HCT116 (cell line): Measurements from ENCODE around the gene EMD. TPM values are rescaled to one million over a fixed set of nuclear protein-coding genes. Genes with fewer than 3 reads are reported as not detected.
"Not testable (repeated sequence)": the region's sequence is repeated elsewhere in the genome, so short reads cannot be mapped to it uniquely, and the experiment has no call there.

Source experiments
- ATAC-seq: fragments of 200-7000 bp; cut with Tn5 transposase; 2 replicates; pipeline ENCODE4 v1.9.1; 2020; ENCODE audit warnings: mild to moderate bottlenecking, moderate library complexity
- BruUV-seq: library from RNA; stranded (reverse); fragments of 400-500 nt; replicated peaks from 2 replicates; lab custom pipeline; 2021; lab: Mats Ljungman, UMichigan
- CTCF ChIA-PET: fragments of 300-600 bp; sonication (Branson Sonifier 250); formaldehyde crosslinking; loops from one replicate; lab custom pipeline; 2021; ENCODE audit warnings: antibody characterized with exemption; lab: Charles Lee
- POLR2A ChIA-PET: fragments of 300-600, 350-600 bp; sonication (Branson Sonifier 250); formaldehyde crosslinking; loops from one replicate; lab custom pipeline; 2021; ENCODE audit warnings: antibody characterized with exemption; lab: Charles Lee
- RAD21 ChIA-PET, 2 experiments: fragments of 300-600 bp; sonication (Branson Sonifier 250); formaldehyde crosslinking; loops; one replicate each; lab custom pipeline; 2023; ENCODE audit warnings: low total read pairs in 2 of 2; ENCODE audit not compliant: uncharacterized antibody in 2 of 2, unreplicated experiment in 2 of 2, low non-redundant PET in 1 of 2; lab: Charles Lee
- DNase-seq: peaks from one replicate; pipeline ENCODE4 v3.0.0-alpha.2; 2010; ENCODE audit warnings: low read depth, low spot score
- H2AFZ ChIP-seq: fragments of 200-600 bp; shearing (Covaris generic), sonication (generic); 2 replicates; pipeline ENCODE4 v1.6.1; 2017; ENCODE audit warnings: low read depth, mixed run types, mixed read lengths, antibody characterized with exemption, low read length; ENCODE audit not compliant: poor library complexity, severe bottlenecking
- H3K27ac ChIP-seq: 2 replicates; pipeline ENCODE4 v1.5.1; 2012; ENCODE audit warnings: low read depth, low read length
- H3K27me3 ChIP-seq: fragments of 200-600 bp; sonication (generic); 2 replicates; pipeline ENCODE4 v1.6.1; 2016; ENCODE audit warnings: mixed run types, low read length, mixed read lengths; ENCODE audit not compliant: insufficient read depth
- H3K36me3 ChIP-seq, 2 experiments: fragments of 200-500 bp in 1 of 2; fragments of 200-600 bp in 1 of 2; sonication (Bioruptor generic) in 1 of 2; sonication (generic) in 1 of 2; 2 replicates each; pipeline versions ENCODE4 v1.5.1 to v1.6.1; 2014 to 2016; ENCODE audit warnings: low read length in 2 of 2, inconsistent platforms in 1 of 2, mixed read lengths in 1 of 2, mixed run types in 1 of 2; ENCODE audit not compliant: insufficient read depth in 2 of 2, control insufficient read depth in 1 of 2
- H3K4me1 ChIP-seq, 2 experiments: fragments of 200-600 bp in 1 of 2; sonication (generic) in 1 of 2; 2 replicates each; pipeline versions ENCODE4 v1.5.1 to v1.6.1; 2012 to 2017; ENCODE audit warnings: low read length in 2 of 2, inconsistent platforms in 1 of 2, mild to moderate bottlenecking in 1 of 2, mixed read lengths in 1 of 2, mixed run types in 1 of 2, moderate library complexity in 1 of 2; ENCODE audit not compliant: insufficient read depth in 2 of 2, control insufficient read depth in 1 of 2
- H3K4me2 ChIP-seq: fragments of 200-600 bp; sonication (generic); 2 replicates; pipeline ENCODE4 v1.6.1; 2017; ENCODE audit warnings: mixed run types, low read length, mixed read lengths
- H3K4me3 ChIP-seq, 2 experiments: fragments of 200-600 bp in 1 of 2; sonication (generic) in 1 of 2; replicated peaks in 1 of 2; 2 replicates each; pipeline ENCODE4 v1.5.1; 2011 to 2016; ENCODE audit warnings: low read length in 2 of 2, control low read depth in 1 of 2, low read depth in 1 of 2, mild to moderate bottlenecking in 1 of 2, mixed read lengths in 1 of 2, mixed run types in 1 of 2
- H3K79me2 ChIP-seq: fragments of 200-600 bp; sonication (generic); 2 replicates; pipeline ENCODE4 v1.6.1; 2017; ENCODE audit warnings: mild to moderate bottlenecking, mixed run types, low read length, moderate library complexity, mixed read lengths; ENCODE audit not compliant: insufficient read depth
- H3K9ac ChIP-seq: fragments of 200-600 bp; sonication (generic); 2 replicates; pipeline ENCODE4 v1.6.1; 2016; ENCODE audit warnings: low read length, mixed read lengths
- H3K9me2 ChIP-seq: fragments of 200-600 bp; sonication (generic), shearing (Covaris generic); 2 replicates; pipeline ENCODE4 v1.6.1; 2017; ENCODE audit warnings: mixed run types, mild to moderate bottlenecking, moderate library complexity; ENCODE audit not compliant: insufficient read depth
- H3K9me3 ChIP-seq, 2 experiments: fragments of 200-500 bp in 1 of 2; fragments of 200-600 bp in 1 of 2; sonication (Bioruptor generic) in 1 of 2; sonication (generic) in 1 of 2; 2 replicates each; pipeline ENCODE4 v1.6.1; 2014 to 2017; ENCODE audit warnings: low read length in 2 of 2, mixed read lengths in 2 of 2, inconsistent platforms in 1 of 2, low read depth in 1 of 2, mild to moderate bottlenecking in 1 of 2, mixed run types in 1 of 2, moderate library complexity in 1 of 2; ENCODE audit not compliant: control insufficient read depth in 1 of 2, insufficient read depth in 1 of 2
- H4K20me1 ChIP-seq: fragments of 200-600 bp; sonication (generic), shearing (Covaris generic); 2 replicates; pipeline ENCODE4 v1.6.1; 2017; ENCODE audit warnings: mixed run types, mild to moderate bottlenecking, moderate library complexity; ENCODE audit not compliant: insufficient read depth
- CBX3 ChIP-seq: IDR thresholded peaks from 2 replicates; pipeline ENCODE4 v1.6.1; 2012; ENCODE audit warnings: low read depth
- CTCF ChIP-seq, 3 experiments: fragments of 200-600 bp in 1 of 3; sonication (generic) in 1 of 3; IDR thresholded peaks in 2 of 3; conservative IDR thresholded peaks in 1 of 3; 2 replicates each; pipeline ENCODE4 v1.5.1; 2012 to 2017; ENCODE audit warnings: low read depth in 2 of 3, low read length in 2 of 3, antibody characterized with exemption in 1 of 3, borderline replicate concordance in 1 of 3, control low read depth in 1 of 3, mild to moderate bottlenecking in 1 of 3, mixed read lengths in 1 of 3, mixed run types in 1 of 3, moderate library complexity in 1 of 3; ENCODE audit not compliant: insufficient read depth in 1 of 3
- EGR1 ChIP-seq: IDR thresholded peaks from 2 replicates; pipeline ENCODE4 v1.6.1; 2012; ENCODE audit warnings: low read depth
- ELF1 ChIP-seq: IDR thresholded peaks from 2 replicates; pipeline ENCODE4 v1.6.1; 2012; ENCODE audit warnings: low read depth, borderline replicate concordance
- EZH2 ChIP-seq: fragments of 200-600 bp; sonication (generic); IDR thresholded peaks from 2 replicates; pipeline ENCODE4 v1.6.1; 2017; ENCODE audit warnings: antibody characterized with exemption, mixed run types
- POLR2A ChIP-seq: IDR thresholded peaks from 2 replicates; pipeline ENCODE4 v1.7.0; 2011; ENCODE audit warnings: borderline replicate concordance; ENCODE audit not compliant: insufficient read depth, insufficient read length; ENCODE audit errors: extremely low read depth
- SRF ChIP-seq: IDR thresholded peaks from 2 replicates; pipeline ENCODE4 v1.6.1; 2012; ENCODE audit warnings: low read depth
- TCF7L2 ChIP-seq: IDR thresholded peaks from 2 replicates; pipeline ENCODE4 v1.7.0; 2011; ENCODE audit warnings: borderline replicate concordance, inconsistent platforms; ENCODE audit not compliant: insufficient read depth, insufficient read length; ENCODE audit errors: extremely low read depth
- YY1 ChIP-seq: IDR thresholded peaks from 2 replicates; pipeline ENCODE4 v1.6.1; 2011; ENCODE audit warnings: low read length, low read depth, moderate library complexity, mild to moderate bottlenecking; ENCODE audit not compliant: insufficient replicate concordance; ENCODE audit errors: extremely low read depth
- intact Hi-C: fragments of 100-400 bp; cut with micrococcal nuclease; formaldehyde crosslinking; loops from 2 replicates; pipeline ENCODE4 v1.10.0; 2022
- total RNA-seq: library from RNA; stranded (reverse); gene quantifications from one replicate; pipeline ENCODE4 v1.2.1, GENCODE V29; 2021; ENCODE audit not compliant: unreplicated experiment

EMD gene
- total RNA-seq, 1 experiment from 2014 or later = 102 TPM

DNA sequence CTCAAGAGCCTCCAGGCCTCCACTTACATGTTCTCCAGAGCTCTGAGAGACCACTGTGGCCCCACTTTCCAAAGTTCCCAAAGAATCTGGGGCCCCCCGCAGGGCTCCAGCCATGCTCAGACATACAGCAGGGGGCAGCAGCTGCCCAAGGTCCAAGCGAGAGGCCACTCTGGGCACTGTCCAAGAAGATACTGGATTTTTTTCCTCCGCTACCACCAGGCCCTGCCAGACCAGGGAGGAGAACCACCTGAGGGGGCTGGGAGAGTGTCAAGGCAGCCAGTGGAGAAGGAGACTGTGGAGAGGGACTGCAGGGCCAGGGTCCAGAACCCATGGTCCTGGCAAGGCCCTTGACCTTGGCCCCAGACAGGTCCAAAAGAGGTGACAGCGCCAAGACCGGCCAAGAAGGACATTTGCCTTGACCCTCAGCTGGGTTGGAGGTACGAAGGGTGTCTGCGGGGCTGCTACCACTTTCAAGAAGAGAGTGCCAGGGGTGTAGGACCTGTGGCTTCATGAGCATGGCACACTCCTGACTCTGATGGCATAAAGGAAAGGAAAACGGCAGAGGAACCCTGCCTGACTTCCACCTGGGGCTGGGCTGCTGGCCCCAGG lies 5.3 kb downstream of the EMD start:
- peaks cover 0 to 4% of the 10 kb centered on the region in 2 experiments; a peak in 2 of 4 replicates for H3K36me3 ChIP-seq
- H3K9me3 ChIP-seq = no peaks in the 10 kb centered on the region
- no peaks in the 10 kb centered on the region for H3K9me2 ChIP-seq
- no peak overlapping the region for H3K27ac ChIP-seq
- ChIA-PET CTCF (interaction anchor here (1.0 kb wide), 1 partner anchor 11 kb away, joined by 3 read pairs; no protein-coding TSS in a partner anchor), RAD21 (no interaction called here), POLR2A (interaction anchor here (0.9 to 1.2 kb wide), 2 partner anchors 13 to 456 kb away, joined by 3 to 4 read pairs; no protein-coding TSS in a partner anchor)
- no peak overlapping the region for H3K4me3 ChIP-seq
- intact Hi-C loops = no loop called here
- no peaks in the 10 kb centered on the region for H3K27me3 ChIP-seq
- no peak overlapping the region for H3K9ac ChIP-seq
- H3K4me2 ChIP-seq = no peak overlapping the region
- TF ChIP-seq ELF1 (no peak), TCF7L2 (no peak), EZH2 (no peak), YY1 (no peak), CBX3 (no peak), EGR1 (no peak), POLR2A (no peak), SRF (no peak), CTCF (IDR thresholded peaks at IDR 0.05 in 2 of 3, conservative IDR thresholded peaks at IDR 0.05 in 1 of 3; ENCODE audit: borderline replicate concordance in 1 of 3, insufficient read depth in 1 of 3, low read depth in 2 of 3, low read length in 2 of 3) (peak in 2 of 3 experiments; percentile 26 to 44; a peak in 3 of 6 replicates)
- peaks cover 3 to 15% of the 10 kb centered on the region in 2 experiments; a peak in 2 of 4 replicates for H3K4me1 ChIP-seq
- peaks cover 22% of the 10 kb centered on the region for H3K79me2 ChIP-seq
- no peak overlapping the region for H2AFZ ChIP-seq
- ATAC-seq = no peak
- H4K20me1 ChIP-seq = no peaks in the 10 kb centered on the region
- no peak for DNase-seq
- no TSS peak for BruUV-seq

DNA sequence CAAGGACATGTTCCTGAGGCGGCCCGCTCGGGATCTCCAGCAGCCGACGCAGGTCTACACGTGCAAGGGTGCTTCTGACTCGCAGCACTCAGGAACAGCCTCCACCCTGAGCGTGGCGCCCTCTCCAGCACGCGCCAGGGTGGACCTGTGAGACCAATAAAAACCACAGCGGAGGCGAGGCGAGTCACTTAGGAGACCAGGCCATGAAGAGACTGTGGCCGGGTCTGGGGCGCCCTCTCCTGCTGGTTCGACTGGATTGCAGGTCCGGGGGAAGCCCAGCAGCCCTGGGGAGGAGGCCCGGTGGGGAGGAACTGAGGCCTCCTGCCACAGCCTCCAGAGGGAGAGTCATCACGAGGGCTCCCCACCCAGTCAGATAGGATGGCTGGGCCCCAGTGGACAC lies 9.0 kb downstream of the EMD start:
- RAD21 ChIA-PET, CTCF ChIA-PET, H3K9ac ChIP-seq, H3K36me3 ChIP-seq, H4K20me1 ChIP-seq, POLR2A ChIA-PET, H3K27ac ChIP-seq, BruUV-seq, H3K4me1 ChIP-seq, H3K4me2 ChIP-seq, H3K4me3 ChIP-seq, intact Hi-C loops, H3K27me3 ChIP-seq, DNase-seq, H3K9me3 ChIP-seq, H2AFZ ChIP-seq, H3K9me2 ChIP-seq, H3K79me2 ChIP-seq: not testable (repeated sequence)
- peak; percentile 44 for ATAC-seq

DNA sequence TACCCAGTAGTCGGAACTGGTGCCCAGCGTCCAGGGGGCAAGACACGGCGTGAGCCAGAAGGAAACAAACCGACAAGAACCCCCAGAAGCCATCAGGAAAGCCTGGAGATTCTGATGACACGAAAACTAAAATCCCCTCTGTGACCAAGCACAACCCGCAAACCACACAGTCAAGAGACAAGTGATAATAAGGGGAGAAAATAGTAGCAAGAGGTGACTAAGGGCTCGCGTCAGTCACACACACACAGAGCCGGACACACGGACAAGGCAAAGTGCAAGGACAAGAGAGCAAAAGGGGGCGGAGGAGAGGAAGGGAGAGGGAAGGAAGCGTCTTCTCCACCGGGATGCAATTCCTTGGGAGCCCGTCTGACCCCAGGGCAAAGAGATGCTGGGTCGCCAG lies 9.6 kb downstream of the EMD start:
- H3K79me2 ChIP-seq, H3K9me2 ChIP-seq, RAD21 ChIA-PET, ATAC-seq, DNase-seq, H3K27ac ChIP-seq, H3K36me3 ChIP-seq, H3K4me1 ChIP-seq, H3K9me3 ChIP-seq, H3K4me3 ChIP-seq, CTCF ChIA-PET, H4K20me1 ChIP-seq, H3K9ac ChIP-seq, H3K27me3 ChIP-seq, BruUV-seq, H2AFZ ChIP-seq, H3K4me2 ChIP-seq, intact Hi-C loops, POLR2A ChIA-PET: not testable (repeated sequence)
